ENCODE results near the gene HECTD4.
"Not testable (repeated sequence)": the region's sequence is repeated elsewhere in the genome, so short reads cannot be mapped to it uniquely, and the experiment has no call there.

Gene HECTD4

DNA sequence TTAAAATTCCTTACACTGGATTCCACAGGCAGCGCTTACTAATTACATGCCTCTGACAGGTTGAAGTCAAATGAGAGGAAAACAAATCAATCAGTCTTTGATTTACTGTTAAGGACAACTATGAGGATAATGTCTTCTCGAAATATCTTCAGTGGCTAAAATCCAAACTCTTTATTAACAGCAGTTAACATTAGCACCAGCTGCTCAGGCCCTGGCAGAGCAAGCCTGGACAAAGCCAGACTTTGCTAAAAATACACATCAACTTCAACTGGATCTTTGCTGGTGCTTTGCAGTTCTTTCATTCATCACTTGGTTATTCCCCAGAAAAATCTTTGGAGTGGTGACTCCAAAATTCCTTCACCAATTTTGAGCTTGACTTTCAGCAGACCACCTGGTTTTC is 98.7 kb downstream of the HECTD4 start:
- Histone ChIP-seq H3K27me3 (ENCODE audit: control insufficient read depth, insufficient read depth, low read length) (no peaks in the 10 kb centered on the region), H3K27ac (ENCODE audit: low read length) (no peak overlapping the region), H3K4me1 (ENCODE audit: control insufficient read depth, low read depth, low read length) (no peaks in the 10 kb centered on the region), H3K9me3 (ENCODE audit: control insufficient read depth, low read depth, low read length) (no peaks in the 10 kb centered on the region), H3K4me3 (ENCODE audit: low read length) (no peak overlapping the region), H3K36me3 (ENCODE audit: control insufficient read depth, low read depth, low read length) (no peaks in the 10 kb centered on the region), H3K9ac (ENCODE audit: low read length) (no peak overlapping the region)

DNA sequence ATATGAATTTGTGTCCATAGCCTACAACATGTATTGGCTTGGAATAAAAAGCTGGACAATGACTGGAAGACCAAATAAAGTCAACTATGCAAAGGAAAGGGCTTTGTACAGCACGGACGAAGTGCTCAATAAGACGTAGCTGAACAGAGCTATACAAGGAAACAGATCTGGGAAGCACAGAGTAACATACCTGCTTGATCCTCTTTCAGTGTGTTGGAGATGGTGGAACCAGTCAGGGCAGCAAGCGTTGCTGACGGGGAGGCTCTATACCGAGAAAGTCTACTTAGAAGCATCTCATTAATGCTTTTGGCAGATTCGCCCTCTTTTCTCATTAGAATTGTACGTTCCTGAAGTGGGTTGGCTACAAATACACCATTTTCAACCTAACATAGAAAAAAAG is 99.3 kb downstream of the HECTD4 start:
- no peaks in the 10 kb centered on the region for H3K27me3 ChIP-seq (ENCODE audit: control insufficient read depth, insufficient read depth, low read length)
- H3K4me3 ChIP-seq (ENCODE audit: low read length) = no peak overlapping the region
- no peak overlapping the region for H3K27ac ChIP-seq (ENCODE audit: low read length)
- no peaks in the 10 kb centered on the region for H3K4me1 ChIP-seq (ENCODE audit: control insufficient read depth, low read depth, low read length)
- no peak overlapping the region for H3K9ac ChIP-seq (ENCODE audit: low read length)
- no peaks in the 10 kb centered on the region for H3K36me3 ChIP-seq (ENCODE audit: control insufficient read depth, low read depth, low read length)
- no peaks in the 10 kb centered on the region for H3K9me3 ChIP-seq (ENCODE audit: control insufficient read depth, low read depth, low read length)

DNA sequence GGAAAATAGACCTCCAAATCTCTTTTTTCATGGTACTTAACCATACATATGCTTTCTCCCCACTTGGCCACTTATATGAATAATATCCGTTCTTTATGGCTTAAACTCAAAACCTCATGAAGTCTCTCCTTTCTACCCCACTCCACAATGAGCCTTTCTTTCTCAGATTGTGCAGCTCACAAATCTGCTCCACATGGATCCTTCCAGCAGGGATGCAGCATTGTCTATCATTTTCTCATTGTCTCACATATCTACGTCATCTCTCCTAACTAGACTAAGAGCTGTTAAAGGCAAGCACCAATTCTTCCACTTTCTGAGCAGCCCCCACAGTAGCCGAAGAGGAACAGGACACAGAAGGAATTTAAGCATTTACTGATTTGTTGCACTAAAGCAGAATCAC is 106.4 kb downstream of the HECTD4 start:
- peaks cover 6% of the 10 kb centered on the region for H3K36me3 ChIP-seq (ENCODE audit: control insufficient read depth, low read depth, low read length)
- H3K9me3 ChIP-seq (ENCODE audit: control insufficient read depth, low read depth, low read length) = no peaks in the 10 kb centered on the region
- no peak overlapping the region for H3K4me3 ChIP-seq (ENCODE audit: low read length)
- no peak overlapping the region for H3K9ac ChIP-seq (ENCODE audit: low read length)
- H3K4me1 ChIP-seq (ENCODE audit: control insufficient read depth, low read depth, low read length) = no peaks in the 10 kb centered on the region
- H3K27me3 ChIP-seq (ENCODE audit: control insufficient read depth, insufficient read depth, low read length) = no peaks in the 10 kb centered on the region
- no peak overlapping the region for H3K27ac ChIP-seq (ENCODE audit: low read length)

DNA sequence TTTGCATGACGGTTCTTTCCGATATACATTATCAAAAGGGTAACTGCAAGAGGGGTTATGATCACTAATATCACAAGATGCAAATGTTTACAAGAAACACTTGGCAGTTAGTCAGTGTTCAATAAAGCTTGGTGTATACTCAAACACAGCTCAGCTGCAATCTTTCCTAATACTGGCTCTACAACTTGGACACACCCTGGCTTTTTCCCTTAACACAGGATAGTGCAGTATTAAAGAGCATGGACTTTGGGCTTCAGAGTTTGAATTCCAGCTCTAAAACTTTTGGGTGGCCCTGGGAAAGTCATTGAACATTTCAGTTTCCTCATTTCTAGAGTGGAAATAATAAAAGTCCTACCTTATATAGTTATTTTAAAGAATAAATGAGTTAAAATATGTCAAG is 107.0 kb downstream of the HECTD4 start:
- H3K27me3 ChIP-seq (ENCODE audit: control insufficient read depth, insufficient read depth, low read length) = no peaks in the 10 kb centered on the region
- H3K4me3 ChIP-seq (ENCODE audit: low read length) = no peak overlapping the region
- H3K4me1 ChIP-seq (ENCODE audit: control insufficient read depth, low read depth, low read length) = no peaks in the 10 kb centered on the region
- H3K27ac ChIP-seq (ENCODE audit: low read length) = no peak overlapping the region
- peaks cover 7% of the 10 kb centered on the region for H3K36me3 ChIP-seq (ENCODE audit: control insufficient read depth, low read depth, low read length)
- no peak overlapping the region for H3K9ac ChIP-seq (ENCODE audit: low read length)
- H3K9me3 ChIP-seq (ENCODE audit: control insufficient read depth, low read depth, low read length) = no peaks in the 10 kb centered on the region

DNA sequence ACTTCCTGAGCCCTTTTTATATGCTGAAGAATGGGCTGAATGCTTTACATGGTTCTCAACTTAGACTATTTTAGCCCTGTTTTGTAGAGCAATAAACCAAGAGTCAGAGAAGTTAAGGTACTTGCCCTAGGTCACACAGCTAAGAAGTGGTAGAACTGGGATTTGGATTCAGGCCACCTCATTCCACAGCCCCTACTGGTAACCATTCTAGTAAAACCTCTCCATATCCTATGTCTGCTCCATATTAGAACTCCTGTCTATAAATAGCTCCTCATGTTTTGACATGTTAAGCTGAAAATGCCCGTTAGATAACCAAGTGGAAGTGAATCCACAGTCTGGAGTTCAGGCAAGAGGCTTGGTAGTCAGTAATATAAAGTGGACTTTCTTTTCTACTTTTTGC is 111.6 kb downstream of the HECTD4 start:
- H3K27ac ChIP-seq (ENCODE audit: low read length) = no peak overlapping the region
- no peak overlapping the region for H3K4me3 ChIP-seq (ENCODE audit: low read length)
- no peak overlapping the region for H3K9ac ChIP-seq (ENCODE audit: low read length)
- no peaks in the 10 kb centered on the region for H3K9me3 ChIP-seq (ENCODE audit: control insufficient read depth, low read depth, low read length)
- no peaks in the 10 kb centered on the region for H3K27me3 ChIP-seq (ENCODE audit: control insufficient read depth, insufficient read depth, low read length)
- peaks cover 10% of the 10 kb centered on the region for H3K36me3 ChIP-seq (ENCODE audit: control insufficient read depth, low read depth, low read length)
- H3K4me1 ChIP-seq (ENCODE audit: control insufficient read depth, low read depth, low read length) = no peaks in the 10 kb centered on the region

DNA sequence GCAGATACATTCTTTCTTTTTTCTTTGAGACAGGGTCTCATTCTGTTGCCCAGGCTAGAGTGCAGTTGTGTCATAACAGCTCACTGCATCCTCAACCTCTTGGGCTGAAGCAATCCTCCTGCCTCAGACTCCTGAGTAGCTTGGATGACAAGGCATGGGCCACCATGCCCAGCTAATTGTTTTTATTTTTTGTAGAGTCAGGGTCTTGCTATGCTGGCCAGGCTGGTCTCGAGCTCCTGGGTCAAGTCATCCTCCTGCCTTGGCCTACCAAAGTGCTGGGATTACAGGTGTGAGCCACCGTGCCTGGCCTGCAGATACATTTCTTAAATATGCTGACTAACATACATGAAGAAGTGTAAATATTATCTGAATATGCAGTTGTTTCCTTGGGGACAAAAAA is 115.8 kb downstream of the HECTD4 start:
- H3K9ac ChIP-seq (ENCODE audit: low read length) = no peak overlapping the region
- no peak overlapping the region for H3K27ac ChIP-seq (ENCODE audit: low read length)
- no peaks in the 10 kb centered on the region for H3K9me3 ChIP-seq (ENCODE audit: control insufficient read depth, low read depth, low read length)
- H3K4me3 ChIP-seq (ENCODE audit: low read length) = no peak overlapping the region
- peaks cover 9% of the 10 kb centered on the region for H3K36me3 ChIP-seq (ENCODE audit: control insufficient read depth, low read depth, low read length)
- no peaks in the 10 kb centered on the region for H3K27me3 ChIP-seq (ENCODE audit: control insufficient read depth, insufficient read depth, low read length)
- H3K4me1 ChIP-seq (ENCODE audit: control insufficient read depth, low read depth, low read length) = no peaks in the 10 kb centered on the region

DNA sequence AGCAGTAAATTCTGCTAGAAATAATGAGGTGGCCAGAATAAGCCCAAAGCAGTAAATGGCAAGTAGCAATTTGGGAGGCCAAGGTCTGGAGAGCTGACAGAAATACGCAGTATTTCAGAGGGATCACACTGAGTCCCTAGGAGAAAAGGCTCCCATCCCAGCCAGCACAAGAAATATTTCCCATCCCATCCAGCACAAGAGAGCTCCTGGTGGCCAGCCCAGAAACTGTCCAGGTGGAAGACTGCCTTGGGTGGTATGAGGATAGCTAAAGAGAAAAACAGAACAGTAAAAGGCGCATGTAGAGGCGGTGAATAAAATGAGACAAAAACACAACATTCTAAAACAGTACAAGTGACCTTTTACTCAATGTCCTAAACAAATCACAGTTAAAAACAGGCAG is 120.7 kb downstream of the HECTD4 start:
- Histone ChIP-seq H3K9ac (ENCODE audit: low read length) (no peak overlapping the region), H3K36me3 (ENCODE audit: control insufficient read depth, low read depth, low read length) (peaks cover 3% of the 10 kb centered on the region), H3K4me1 (ENCODE audit: control insufficient read depth, low read depth, low read length) (peaks cover 10% of the 10 kb centered on the region), H3K27ac (ENCODE audit: low read length) (no peak overlapping the region), H3K9me3 (ENCODE audit: control insufficient read depth, low read depth, low read length) (no peaks in the 10 kb centered on the region), H3K27me3 (ENCODE audit: control insufficient read depth, insufficient read depth, low read length) (no peaks in the 10 kb centered on the region), H3K4me3 (ENCODE audit: low read length) (no peak overlapping the region)

DNA sequence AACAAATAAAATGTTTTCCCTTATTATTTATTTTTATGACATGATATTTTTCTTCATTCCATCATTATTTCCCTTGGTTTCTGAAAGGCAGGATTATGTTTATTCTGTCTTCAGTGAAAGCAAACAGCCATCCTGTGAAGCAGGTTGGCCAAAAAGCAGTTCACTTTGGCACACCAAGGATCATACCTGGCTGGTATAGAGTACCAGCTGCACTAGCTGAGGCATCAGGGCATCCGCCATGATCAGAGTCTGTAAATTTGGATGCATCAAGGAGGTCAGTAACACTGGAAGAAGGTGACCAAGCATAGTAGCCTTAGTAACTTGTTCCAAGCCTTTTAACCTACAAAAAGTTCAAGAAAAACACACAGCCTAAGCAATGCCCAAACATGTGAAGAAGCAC is 123.3 kb downstream of the HECTD4 start:
- Histone ChIP-seq H3K9ac (ENCODE audit: low read length) (no peak overlapping the region), H3K27me3 (ENCODE audit: control insufficient read depth, insufficient read depth, low read length) (no peaks in the 10 kb centered on the region), H3K4me1 (ENCODE audit: control insufficient read depth, low read depth, low read length) (peaks cover 23% of the 10 kb centered on the region), H3K4me3 (ENCODE audit: low read length) (no peak overlapping the region), H3K27ac (ENCODE audit: low read length) (no peak overlapping the region), H3K36me3 (ENCODE audit: control insufficient read depth, low read depth, low read length) (peaks cover 9% of the 10 kb centered on the region), H3K9me3 (ENCODE audit: control insufficient read depth, low read depth, low read length) (no peaks in the 10 kb centered on the region)

DNA sequence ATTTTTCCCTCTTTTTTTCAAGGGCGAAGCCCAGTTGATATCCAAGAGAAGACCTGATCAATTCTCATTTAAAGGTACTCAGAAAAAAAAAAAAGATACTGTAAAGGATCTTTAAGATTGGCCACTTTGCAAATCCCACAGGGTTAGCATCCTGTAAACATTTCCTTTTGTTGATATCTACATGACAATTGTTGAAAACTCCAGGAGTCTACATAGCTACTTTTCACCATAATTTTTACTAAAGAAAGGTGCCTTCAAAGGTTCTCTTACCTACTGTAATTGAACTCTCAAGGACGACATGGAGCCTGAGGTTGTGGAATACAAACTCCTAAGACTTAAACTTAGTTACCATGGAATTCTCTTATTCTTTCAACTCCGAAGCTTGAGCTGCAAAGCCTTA is 125.5 kb downstream of the HECTD4 start:
- Histone ChIP-seq H3K36me3 (ENCODE audit: control insufficient read depth, low read depth, low read length) (peaks cover 16% of the 10 kb centered on the region), H3K9me3 (ENCODE audit: control insufficient read depth, low read depth, low read length) (no peaks in the 10 kb centered on the region), H3K27me3 (ENCODE audit: control insufficient read depth, insufficient read depth, low read length) (no peaks in the 10 kb centered on the region), H3K4me3 (ENCODE audit: low read length) (no peak overlapping the region), H3K27ac (ENCODE audit: low read length) (no peak overlapping the region), H3K4me1 (ENCODE audit: control insufficient read depth, low read depth, low read length) (peaks cover 23% of the 10 kb centered on the region), H3K9ac (ENCODE audit: low read length) (no peak overlapping the region)

DNA sequence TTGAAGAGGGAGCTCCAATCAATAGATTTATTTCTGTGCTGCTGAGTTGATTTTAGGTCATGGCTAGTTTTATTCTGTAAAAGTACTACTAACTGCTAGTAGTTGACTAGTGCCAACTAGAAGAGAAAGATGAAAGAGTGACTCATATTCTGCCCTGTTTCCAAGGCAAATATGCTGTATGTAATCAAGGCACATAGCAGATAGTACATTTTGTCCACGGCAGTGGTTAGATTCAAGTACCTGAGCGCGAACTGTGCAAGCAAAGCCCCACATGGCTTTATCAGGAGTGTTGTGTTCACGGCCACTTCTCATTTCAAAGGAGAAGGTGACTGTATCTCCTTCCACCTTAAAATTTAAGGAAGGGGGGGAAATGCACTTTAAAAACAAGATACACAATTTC is 130.0 kb downstream of the HECTD4 start:
- H3K4me1 ChIP-seq (ENCODE audit: control insufficient read depth, low read depth, low read length) = peaks cover 20% of the 10 kb centered on the region
- no peak overlapping the region for H3K9ac ChIP-seq (ENCODE audit: low read length)
- peaks cover 25% of the 10 kb centered on the region for H3K36me3 ChIP-seq (ENCODE audit: control insufficient read depth, low read depth, low read length)
- H3K9me3 ChIP-seq (ENCODE audit: control insufficient read depth, low read depth, low read length) = no peaks in the 10 kb centered on the region
- H3K27ac ChIP-seq (ENCODE audit: low read length) = no peak overlapping the region
- H3K27me3 ChIP-seq (ENCODE audit: control insufficient read depth, insufficient read depth, low read length) = no peaks in the 10 kb centered on the region
- H3K4me3 ChIP-seq (ENCODE audit: low read length) = no peak overlapping the region

DNA sequence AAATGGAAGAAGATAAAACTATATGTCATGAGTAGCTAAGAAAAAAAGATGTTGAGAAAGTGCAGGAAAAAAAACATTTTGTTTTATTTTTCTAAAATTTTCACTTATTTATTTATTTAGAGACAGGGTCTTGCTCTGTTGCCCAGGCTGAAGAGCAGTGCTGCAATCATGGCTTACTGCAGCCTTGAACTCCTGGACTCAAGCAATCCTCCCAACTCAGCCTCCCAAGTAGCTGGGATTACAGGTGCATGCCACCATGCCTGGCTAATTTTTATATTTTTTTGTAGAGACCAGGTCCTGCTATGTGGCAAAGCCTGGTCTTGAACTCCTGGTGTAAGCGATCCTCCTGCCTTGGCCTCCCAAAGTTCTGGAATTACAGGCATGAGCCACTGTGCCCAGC is 137.3 kb downstream of the HECTD4 start:
- H3K9ac ChIP-seq (ENCODE audit: low read length); H3K4me1 ChIP-seq (ENCODE audit: control insufficient read depth, low read depth, low read length); H3K4me3 ChIP-seq (ENCODE audit: low read length); H3K27ac ChIP-seq (ENCODE audit: low read length); H3K27me3 ChIP-seq (ENCODE audit: control insufficient read depth, insufficient read depth, low read length); H3K9me3 ChIP-seq (ENCODE audit: control insufficient read depth, low read depth, low read length): not testable (repeated sequence)
- H3K36me3 ChIP-seq (ENCODE audit: control insufficient read depth, low read depth, low read length) = peaks cover 21% of the 10 kb centered on the region

DNA sequence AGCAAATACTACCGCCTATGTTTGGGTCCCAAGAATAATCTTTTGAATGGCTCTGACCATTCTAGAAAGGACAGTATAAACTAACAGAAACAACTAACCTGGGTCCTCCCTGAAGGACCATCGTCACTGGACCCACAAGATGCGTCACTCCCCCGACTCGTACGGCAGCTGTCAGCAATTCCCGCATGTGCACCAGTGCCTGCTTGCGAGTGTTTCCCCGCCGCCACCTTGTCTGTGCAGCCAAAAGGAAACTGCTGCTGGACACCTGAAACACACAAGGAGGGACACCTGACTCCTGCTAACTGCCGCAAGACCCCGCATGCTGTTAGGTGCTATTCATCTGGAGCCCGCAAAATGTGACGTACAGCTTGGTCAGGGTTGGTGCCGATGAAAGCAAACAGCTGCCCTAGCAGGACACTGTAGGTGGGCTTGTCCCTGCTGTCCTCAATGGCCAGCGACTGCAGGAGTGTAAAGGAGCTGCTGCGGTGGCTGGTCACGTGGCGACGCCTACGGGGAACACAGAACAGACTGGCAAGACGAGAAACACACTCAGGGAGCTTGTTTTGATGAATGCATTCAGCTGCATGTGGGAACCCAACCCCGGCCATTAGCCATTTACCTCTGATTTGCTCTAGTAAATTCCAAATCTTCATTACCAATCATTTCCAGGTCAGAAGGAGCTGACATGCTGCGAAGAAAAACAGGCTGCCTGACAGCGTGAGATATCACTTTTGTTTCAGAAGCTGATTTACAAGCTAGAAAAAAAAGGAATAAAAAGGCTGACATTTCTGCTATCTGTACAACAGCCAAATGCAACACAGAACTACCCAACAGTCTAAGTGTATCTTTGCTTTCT is 138.7 kb downstream of the HECTD4 start:
- no peaks in the 10 kb centered on the region for H3K9me3 ChIP-seq (ENCODE audit: control insufficient read depth, low read depth, low read length)
- H3K27ac ChIP-seq (ENCODE audit: low read length) = no peak overlapping the region
- H3K4me1 ChIP-seq (ENCODE audit: control insufficient read depth, low read depth, low read length) = no peaks in the 10 kb centered on the region
- H3K36me3 ChIP-seq (ENCODE audit: control insufficient read depth, low read depth, low read length) = peaks cover 21% of the 10 kb centered on the region
- H3K27me3 ChIP-seq (ENCODE audit: control insufficient read depth, insufficient read depth, low read length) = no peaks in the 10 kb centered on the region
- H3K9ac ChIP-seq (ENCODE audit: low read length) = no peak overlapping the region
- H3K4me3 ChIP-seq (ENCODE audit: low read length) = no peak overlapping the region
